GM18868 (cell line): ENCODE results near the gene NTNG2.

Source experiments
- ATAC-seq: cut with Tn5 transposase; IDR thresholded peaks from one replicate; pipeline ENCODE4 v1.9.1; 2021; ENCODE audit warnings: mild to moderate bottlenecking, moderate library complexity; ENCODE audit not compliant: unreplicated experiment

Gene NTNG2

GRCh38 chr9:132200706-132201105 lies 38.8 kb downstream of the NTNG2 start:
- ATAC-seq = no peak

GRCh38 chr9:132201139-132201538 lies 39.3 kb downstream of the NTNG2 start:
- no peak for ATAC-seq

GRCh38 chr9:132201780-132202703 lies 40.2 kb downstream of the NTNG2 start:
- ATAC-seq = no peak

GRCh38 chr9:132204883-132205282 lies 43.0 kb downstream of the NTNG2 start:
- no peak for ATAC-seq

GRCh38 chr9:132207215-132207614 lies 45.4 kb downstream of the NTNG2 start:
- no peak for ATAC-seq

GRCh38 chr9:132207839-132208615 lies 46.2 kb downstream of the NTNG2 start:
- no peak for ATAC-seq

GRCh38 chr9:132209228-132209627 lies 47.4 kb downstream of the NTNG2 start:
- no peak for ATAC-seq

- no peak for ATAC-seq
These were observed 48.8 kb downstream of the NTNG2 start for GRCh38 chr9:132210472-132211145.

GRCh38 chr9:132211570-132211969 lies 49.7 kb downstream of the NTNG2 start:
- no peak for ATAC-seq

GRCh38 chr9:132214027-132214622 lies 52.3 kb downstream of the NTNG2 start:
- ATAC-seq = no peak

GRCh38 chr9:132216861-132217619 lies 55.2 kb downstream of the NTNG2 start:
- ATAC-seq = no peak

GRCh38 chr9:132218208-132218607 lies 56.4 kb downstream of the NTNG2 start:
- ATAC-seq = no peak

GRCh38 chr9:132221941-132222340 lies 60.1 kb downstream of the NTNG2 start:
- no peak for ATAC-seq

- ATAC-seq = no peak
These were observed 62.8 kb downstream of the NTNG2 start for GRCh38 chr9:132224645-132225044.

- no peak for ATAC-seq
These were observed 64.9 kb downstream of the NTNG2 start for GRCh38 chr9:132226571-132227430.

- no peak for ATAC-seq
These were observed 66.2 kb downstream of the NTNG2 start for GRCh38 chr9:132228062-132228461.

GRCh38 chr9:132230605-132231004 lies 68.7 kb downstream of the NTNG2 start:
- no peak for ATAC-seq

GRCh38 chr9:132231019-132231701 lies 69.3 kb downstream of the NTNG2 start:
- ATAC-seq = no peak

- no peak for ATAC-seq
These were observed 70.7 kb downstream of the NTNG2 start for GRCh38 chr9:132232522-132232921.
